Measurements from ENCODE around the gene AKT2.

The AKT2 gene

GRCh38 chr19:40273469-40274360, 11.4 kb downstream of the AKT2 start:
- DNase-seq (ENCODE audit: low spot score): no peak

DNA sequence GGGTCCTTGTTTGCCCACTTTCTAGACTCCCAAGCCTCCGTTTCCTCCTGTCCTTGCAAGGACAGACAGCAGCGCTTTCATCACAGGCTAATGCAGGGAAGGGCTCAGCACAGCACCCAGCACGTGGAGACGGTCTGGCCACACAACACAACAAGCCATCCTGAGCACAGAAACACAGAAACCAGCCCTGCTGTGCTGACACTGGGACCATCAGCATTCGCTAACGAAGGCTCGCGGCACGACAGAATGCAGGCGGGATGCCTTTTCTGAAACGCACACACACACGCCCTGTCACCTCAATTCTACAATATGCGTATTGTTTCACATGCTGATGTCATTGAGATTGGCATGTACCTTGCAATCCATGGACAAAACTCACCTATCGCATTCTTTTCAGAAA, 12.9 kb downstream of the AKT2 start:
- DNase-seq (ENCODE audit: low spot score): no peak

- DNase-seq (ENCODE audit: low spot score): no peak
Measured at GRCh38 chr19:40271706-40272105, 13.4 kb downstream of the AKT2 start.

- no peak for DNase-seq (ENCODE audit: low spot score)
Measured at GRCh38 chr19:40270362-40271089, 14.6 kb downstream of the AKT2 start.

- DNase-seq (ENCODE audit: low spot score): no peak
Measured at GRCh38 chr19:40269216-40269940, 15.8 kb downstream of the AKT2 start.

GRCh38 chr19:40267601-40267997, 17.5 kb downstream of the AKT2 start:
- DNase-seq (ENCODE audit: low spot score): no peak

DNA sequence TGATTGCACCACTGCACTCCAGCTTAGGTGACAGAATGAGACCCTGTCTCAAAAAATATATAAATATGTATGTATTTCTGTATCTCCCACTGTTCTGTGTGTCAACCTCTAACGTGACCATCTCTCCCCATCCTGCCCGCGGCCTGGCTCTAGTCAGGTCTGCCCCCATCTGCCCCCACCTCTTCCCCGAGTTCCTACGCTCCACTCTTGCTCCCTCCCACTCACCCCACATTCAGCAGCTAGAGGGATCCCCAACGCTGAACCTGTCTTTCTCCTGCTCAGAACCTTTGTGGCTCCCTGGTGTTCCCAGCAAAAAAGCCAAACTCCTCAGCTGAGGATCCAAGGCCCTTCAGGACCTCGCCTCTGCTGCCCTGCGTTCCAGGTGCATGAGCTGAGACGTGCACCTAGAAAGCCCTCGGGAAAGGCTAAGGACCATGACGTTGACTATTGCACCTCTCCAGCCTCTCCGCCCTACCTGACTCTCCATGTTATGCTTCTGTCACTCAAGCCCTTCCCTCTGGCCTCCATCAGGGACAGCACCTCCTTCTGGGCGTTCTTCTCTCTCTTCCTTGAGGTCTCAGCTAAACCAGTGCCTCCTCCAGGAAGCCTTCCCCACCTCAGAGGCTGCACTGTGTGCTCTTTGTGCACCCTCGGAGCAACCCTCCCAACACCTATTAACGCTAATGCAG, 18.1 kb downstream of the AKT2 start:
- no peak for DNase-seq (ENCODE audit: low spot score)

DNA sequence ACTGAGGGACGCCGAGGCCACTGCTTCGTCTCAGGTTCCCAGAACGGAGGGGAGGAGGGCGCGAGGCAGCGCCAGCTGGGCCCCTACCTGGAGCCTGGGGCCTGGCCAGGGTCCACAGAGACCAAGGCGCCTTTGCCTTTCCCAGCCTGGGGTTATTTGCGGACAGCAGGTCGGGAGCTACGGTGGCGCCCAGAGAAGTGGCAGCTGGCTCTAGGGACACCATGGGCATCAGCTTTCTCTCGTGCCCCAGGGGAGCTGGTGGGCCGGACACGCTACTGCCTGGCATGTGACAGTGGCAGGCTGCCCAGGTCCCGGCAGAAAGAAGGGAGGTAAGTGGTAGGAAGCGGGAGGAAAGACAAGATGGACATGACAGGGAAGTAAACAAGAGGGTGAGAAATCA, 19.0 kb downstream of the AKT2 start:
- no peak for DNase-seq (ENCODE audit: low spot score)

GRCh38 chr19:40265763-40266099, 19.4 kb downstream of the AKT2 start:
- DNase-seq (ENCODE audit: low spot score): no peak

DNA sequence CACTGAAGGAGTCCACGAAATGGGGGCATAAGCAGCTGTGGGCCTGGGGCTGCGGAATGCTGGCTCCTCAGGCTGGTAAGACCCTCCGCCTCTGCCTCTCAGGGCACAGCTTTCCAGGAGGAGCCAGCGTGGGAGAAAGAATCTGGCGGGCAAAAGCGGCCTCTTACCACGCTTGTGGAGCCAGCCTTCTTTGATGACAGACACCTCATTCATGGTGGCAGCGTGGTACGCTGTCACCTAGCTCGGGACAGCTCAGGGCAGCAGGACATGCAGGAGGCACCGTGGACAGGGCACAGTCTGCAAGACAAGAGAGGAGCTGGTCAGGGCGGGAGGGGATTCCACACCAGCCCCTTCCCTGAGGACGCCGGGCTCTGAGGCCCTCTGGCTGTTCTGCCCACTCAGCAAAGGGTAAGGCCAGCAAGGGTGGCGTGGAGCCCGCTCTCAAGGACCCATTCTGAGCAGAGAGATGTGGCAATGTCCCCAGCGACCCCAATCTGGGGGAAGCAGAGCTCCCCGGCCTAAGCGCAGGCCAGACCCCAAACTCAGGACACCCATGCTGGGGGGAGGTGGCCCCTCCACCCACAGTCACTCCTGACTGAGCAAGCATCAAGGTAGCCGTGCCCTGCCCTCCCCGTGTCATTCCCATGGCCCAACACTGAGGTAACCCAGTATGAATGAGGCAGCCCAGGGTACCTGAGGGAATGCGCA, 19.9 kb downstream of the AKT2 start:
- DNase-seq (ENCODE audit: low spot score): no peak

GRCh38 chr19:40264314-40265054, 20.7 kb downstream of the AKT2 start:
- DNase-seq (ENCODE audit: low spot score): no peak

GRCh38 chr19:40263440-40264313, 21.5 kb downstream of the AKT2 start:
- DNase-seq (ENCODE audit: low spot score): no peak

- DNase-seq (ENCODE audit: low spot score): no peak
Measured at GRCh38 chr19:40262422-40262821, 22.7 kb downstream of the AKT2 start.

DNA sequence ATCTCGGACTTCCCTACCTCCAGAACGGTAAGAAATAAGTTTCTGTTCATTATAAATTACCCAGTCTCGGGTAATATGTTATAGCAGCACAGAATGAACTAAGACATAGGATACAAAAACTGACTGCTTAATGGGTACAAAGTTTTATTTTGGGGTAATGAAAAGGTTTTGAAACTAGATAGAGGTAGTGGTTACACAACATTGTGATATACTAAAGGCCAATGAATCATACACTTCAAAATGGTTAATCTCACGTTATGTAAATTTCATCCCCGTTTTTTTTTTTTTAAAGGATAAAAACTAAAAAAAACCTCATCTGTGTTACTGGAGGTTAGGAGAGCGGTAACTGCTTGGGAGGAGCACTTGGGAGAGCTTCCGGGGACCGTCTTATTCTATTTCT, 23.5 kb downstream of the AKT2 start:
- DNase-seq (ENCODE audit: low spot score): no peak

GRCh38 chr19:40257096-40257517, 28.0 kb downstream of the AKT2 start:
- no peak for DNase-seq (ENCODE audit: low spot score)

- no peak for DNase-seq (ENCODE audit: low spot score)
Measured at GRCh38 chr19:40256512-40256911, 28.6 kb downstream of the AKT2 start.

DNA sequence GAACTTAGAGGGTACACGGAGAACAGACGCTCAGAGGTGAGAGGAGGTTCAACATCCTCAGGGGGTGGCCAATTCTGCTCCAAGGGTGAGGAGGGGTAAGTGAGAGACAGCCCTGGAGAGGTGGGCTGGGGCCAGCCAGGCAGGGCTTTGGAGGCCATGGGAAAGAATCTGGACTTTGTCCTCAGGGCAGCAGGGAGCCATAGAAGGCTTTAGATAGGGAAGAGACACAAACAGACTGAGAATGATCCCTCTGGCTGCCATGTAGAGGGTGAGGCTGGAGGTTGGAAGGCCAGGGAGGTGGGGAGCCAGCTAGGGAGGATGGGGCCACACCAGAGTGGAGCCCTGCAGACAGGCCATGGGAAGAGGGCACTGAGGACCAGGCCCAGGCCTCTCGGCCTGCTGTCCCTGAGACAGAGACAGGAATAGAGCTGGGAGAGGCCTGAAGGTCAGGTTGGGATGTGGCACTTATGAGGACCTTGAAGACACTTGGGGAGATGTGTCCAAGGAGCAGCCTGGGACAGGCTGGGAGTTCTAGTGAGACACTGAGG, 29.5 kb downstream of the AKT2 start:
- no peak for DNase-seq (ENCODE audit: low spot score)

DNA sequence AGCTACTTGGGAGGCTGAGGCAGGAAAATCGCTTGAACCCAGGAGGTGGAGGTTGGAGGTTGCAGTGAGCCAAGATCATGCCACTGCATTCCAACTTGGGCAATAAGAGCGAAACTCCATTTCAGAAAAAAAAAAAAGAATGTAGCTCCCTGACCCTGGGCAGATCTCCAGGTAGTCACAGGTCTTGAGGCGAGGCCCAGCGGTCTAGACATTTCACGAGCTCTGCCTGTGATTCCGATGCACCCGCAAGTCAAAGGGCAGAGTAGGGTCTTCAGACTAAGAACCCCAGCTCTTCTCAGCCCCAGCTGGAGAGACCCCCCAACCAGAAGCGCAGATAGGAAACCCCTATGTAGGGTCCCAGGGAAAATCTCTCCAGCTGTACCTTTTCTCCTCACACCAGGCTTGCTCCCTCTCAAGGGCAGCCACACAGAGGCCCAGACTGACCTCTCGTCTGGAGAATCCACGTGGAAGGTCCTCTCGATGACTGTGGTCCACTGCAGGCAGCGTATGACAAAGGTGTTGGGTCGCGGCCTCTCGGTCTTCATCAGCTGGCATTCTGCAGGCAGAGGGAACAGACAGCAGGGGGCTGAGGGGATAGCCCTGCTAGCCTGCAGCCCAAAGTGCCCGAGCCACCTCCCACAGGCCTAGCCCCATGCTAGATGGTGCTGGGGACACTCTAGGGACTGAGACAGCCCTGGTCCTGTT, 30.3 kb downstream of the AKT2 start:
- no peak for DNase-seq (ENCODE audit: low spot score)

- DNase-seq (ENCODE audit: low spot score): no peak
Measured at GRCh38 chr19:40253611-40254092, 31.5 kb downstream of the AKT2 start.
